Aorta (tissue), 5 donors: ENCODE data around the gene ZNF662. TPM values are rescaled to one million over a fixed set of nuclear protein-coding genes. Genes with fewer than 3 reads are reported as not detected.

Experiments used
- ATAC-seq: fragments of 200-7000 bp; cut with Tn5 transposase; one replicate; pipeline ENCODE4 v1.9.1; 2022; ENCODE audit warnings: moderate library complexity; ENCODE audit not compliant: low FRiP score
- DNase-seq, 2 donors: peaks; one replicate each; pipeline ENCODE4 v3.0.0-alpha.2; 2020
- H3K27ac ChIP-seq, 2 donors: one replicate each; pipeline ENCODE4 v1.5.1; 2013; ENCODE audit warnings: low read length in 2 of 2, mild to moderate bottlenecking in 2 of 2, moderate library complexity in 2 of 2, control low read depth in 1 of 2, inconsistent platforms in 1 of 2, low read depth in 1 of 2
- H3K27me3 ChIP-seq, 2 donors: one replicate each; pipeline ENCODE4 v1.6.1; 2013; ENCODE audit warnings: control low read depth in 1 of 2, low read length in 1 of 2, mild to moderate bottlenecking in 1 of 2, moderate library complexity in 1 of 2; ENCODE audit not compliant: insufficient read depth in 2 of 2, control insufficient read depth in 1 of 2
- H3K36me3 ChIP-seq, 2 donors: one replicate each; pipeline ENCODE4 v1.6.1; 2013; ENCODE audit warnings: control low read depth in 1 of 2, low read length in 1 of 2, mild to moderate bottlenecking in 1 of 2; ENCODE audit not compliant: insufficient read depth in 2 of 2, control insufficient read depth in 1 of 2
- H3K4me1 ChIP-seq, 2 donors: one replicate each; pipeline ENCODE4 v1.6.1; 2013; ENCODE audit warnings: low read length in 2 of 2, control low read depth in 1 of 2, mild to moderate bottlenecking in 1 of 2, moderate library complexity in 1 of 2; ENCODE audit not compliant: insufficient read depth in 2 of 2, control insufficient read depth in 1 of 2
- H3K4me3 ChIP-seq, 2 donors: one replicate each; pipeline ENCODE4 v1.5.1; 2013; ENCODE audit warnings: low read length in 2 of 2, control low read depth in 1 of 2, mild to moderate bottlenecking in 1 of 2
- H3K9me3 ChIP-seq: one replicate; pipeline ENCODE4 v1.6.1; 2013; ENCODE audit warnings: mild to moderate bottlenecking, low read length; ENCODE audit not compliant: control insufficient read depth
- WGBS, 2 donors: extraction: QIAGEN DNeasy Blood & Tissue Kit; methylation state at CpG; one replicate each; pipeline ENCODE4 v1.1.7; 2013; 5-methylcytosine and 5-hydroxymethylcytosine counted together
- intact Hi-C, 2 donors: fragments of 100-400 bp; cut with DNase I; formaldehyde crosslinking; loops; one replicate each; pipeline versions ENCODE4 v1.14.2 to v1.15.0; 2022
- polyA plus RNA-seq, 2 donors: library from polyadenylated mRNA; stranded (reverse); fragments of 200-250 nt; gene quantifications; one replicate each; pipeline ENCODE4 v1.2.3, GENCODE V29; 2013
- total RNA-seq, 2 donors: library from RNA; stranded (reverse); fragmentation: NEBNext Ultra II Directional; extraction: Animal tissue kit (Norgen Biotek cat#: 25700); gene quantifications; one replicate each; pipeline ENCODE4 v1.2.1, GENCODE V29; 2021
- donor health status: healthy with polysubstance abuse.
- donor health status: Bipolar disorder and iron deficiency.
- donor health status: DM: no; HTN: no; CAD: no.
- donor health status: DM: no; HTN: no; CAD: no.
- donor health status: DM: yes; HTN: yes; CAD: no.

ZNF662 gene
- total and polyA plus RNA-seq, 4 donors, result 1.0 to 18.1 (median 11.4) TPM

DNA sequence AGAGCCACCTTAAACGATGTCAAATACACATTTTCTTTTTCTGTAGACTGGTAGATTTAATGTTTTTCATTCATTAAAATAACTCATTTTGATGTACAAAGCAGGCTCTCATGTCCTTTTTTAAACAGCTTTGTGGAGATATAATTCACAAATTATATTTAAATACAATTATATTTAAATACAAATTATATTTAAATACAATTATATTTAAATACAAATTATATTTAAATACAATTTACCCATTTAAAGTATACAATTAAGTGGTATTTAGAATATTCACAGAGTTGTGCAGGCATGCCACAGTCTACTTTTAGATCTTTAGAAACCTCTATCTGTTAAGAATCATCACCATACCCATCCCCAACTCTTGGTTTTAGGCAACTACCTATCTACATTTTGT lies 36.8 kb downstream of the ZNF662 start:
- H3K27me3 ChIP-seq, result no peaks in the 10 kb centered on the region
- no peak for ATAC-seq
- H3K4me3 ChIP-seq, result no peak overlapping the region
- no peaks in the 10 kb centered on the region for H3K9me3 ChIP-seq
- peaks cover 0 to 2% of the 10 kb centered on the region in 2 donors for H3K36me3 ChIP-seq
- H3K27ac ChIP-seq, result no peak overlapping the region
- no peak for DNase-seq
- 75 to 86% methylated on average over 1 of the region's 1 CpG for WGBS, 2 donors
- intact Hi-C loops, result no loop called here
- H3K4me1 ChIP-seq, result no peaks in the 10 kb centered on the region

DNA sequence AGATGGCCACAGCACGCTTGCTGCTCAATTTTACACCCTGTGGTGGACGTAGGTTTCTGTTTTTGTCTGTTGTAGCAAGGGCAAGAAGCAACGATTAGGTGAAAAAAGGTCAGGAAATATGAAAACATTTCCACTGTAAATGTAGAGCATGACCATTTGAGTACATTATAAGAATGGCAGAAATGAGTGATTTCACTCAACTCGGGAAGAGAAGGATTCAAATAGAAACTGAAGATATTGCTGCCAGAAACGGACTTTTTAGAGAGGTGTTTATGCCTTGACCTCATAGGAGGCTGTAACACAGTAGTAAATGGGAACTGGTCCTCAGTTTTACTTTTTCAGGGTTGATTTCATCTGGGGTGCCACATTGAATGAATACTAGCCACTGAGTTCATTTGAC lies 40.1 kb downstream of the ZNF662 start:
- Histone ChIP-seq H3K27ac (no peak overlapping the region), H3K27me3 (no peaks in the 10 kb centered on the region), H3K4me1 (no peaks in the 10 kb centered on the region), H3K9me3 (no peaks in the 10 kb centered on the region), H3K36me3 (peaks cover 0 to 2% of the 10 kb centered on the region in 2 donors), H3K4me3 (no peak overlapping the region)
- WGBS, 2 donors, result 80 to 82% methylated on average over 5 of the region's 5 CpGs
- intact Hi-C loops, result no loop called here
- ATAC-seq (no peak), DNase-seq (no peak)

DNA sequence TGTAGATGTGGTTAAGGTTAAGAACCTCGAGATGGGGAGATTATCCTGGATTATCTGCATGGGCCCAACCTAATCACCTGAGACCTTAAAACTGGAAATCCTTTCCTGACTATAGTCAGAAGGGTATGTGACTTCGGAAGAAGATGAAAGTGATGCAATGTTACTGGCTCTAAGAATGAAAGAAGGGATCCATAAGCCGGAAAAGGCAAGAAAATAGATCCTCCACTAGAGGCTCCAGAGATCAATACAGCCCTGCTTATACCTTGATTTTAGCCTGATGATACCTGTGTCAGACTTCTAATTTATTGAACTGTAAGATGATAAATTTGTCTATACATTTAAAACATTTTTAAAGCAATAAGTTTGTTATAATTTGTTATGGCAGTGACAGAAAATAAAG lies 51.6 kb downstream of the ZNF662 start:
- Histone ChIP-seq H3K4me3 (no peak overlapping the region), H3K4me1 (no peaks in the 10 kb centered on the region), H3K9me3 (no peaks in the 10 kb centered on the region), H3K27me3 (no peaks in the 10 kb centered on the region), H3K27ac (no peak overlapping the region), H3K36me3 (no peaks in the 10 kb centered on the region)
- intact Hi-C loops, result no loop called here
- DNase-seq, result no peak
- WGBS, 2 donors, result 86 to 92% methylated on average over 3 of the region's 3 CpGs
- ATAC-seq, result no peak

GRCh38 chr3:42960282-42960681 lies 54.3 kb downstream of the ZNF662 start:
- intact Hi-C loops, result loop anchor here (2.0 to 10.0 kb wide), 3 partner anchors 145 to 535 kb away; partner anchors contain the start of gene POMGNT2 (in 1 of the 2)
- Histone ChIP-seq H3K27me3 (no peaks in the 10 kb centered on the region), H3K4me3 (no peak overlapping the region), H3K36me3 (no peaks in the 10 kb centered on the region), H3K4me1 (no peaks in the 10 kb centered on the region), H3K9me3 (no peaks in the 10 kb centered on the region), H3K27ac (no peak overlapping the region)
- no peak for ATAC-seq
- DNase-seq, result no peak
- WGBS, 2 donors, result 57 to 66% methylated on average over 5 of the region's 5 CpGs

- no peaks in the 10 kb centered on the region for H3K4me1 ChIP-seq
- DNase-seq (no peak), ATAC-seq (no peak)
- no peaks in the 10 kb centered on the region for H3K27me3 ChIP-seq
- intact Hi-C loops, result loop anchor here (2.0 to 10.0 kb wide), 3 partner anchors 144 to 534 kb away; partner anchors contain the start of gene POMGNT2 (in 1 of the 2)
- 87 to 91% methylated on average over 1 of the region's 1 CpG for WGBS, 2 donors
- H3K9me3 ChIP-seq, result no peaks in the 10 kb centered on the region
- no peak overlapping the region for H3K4me3 ChIP-seq
- H3K36me3 ChIP-seq, result no peaks in the 10 kb centered on the region
- H3K27ac ChIP-seq, result no peak overlapping the region
These were observed 54.8 kb downstream of the ZNF662 start for GRCh38 chr3:42960786-42961185.

DNA sequence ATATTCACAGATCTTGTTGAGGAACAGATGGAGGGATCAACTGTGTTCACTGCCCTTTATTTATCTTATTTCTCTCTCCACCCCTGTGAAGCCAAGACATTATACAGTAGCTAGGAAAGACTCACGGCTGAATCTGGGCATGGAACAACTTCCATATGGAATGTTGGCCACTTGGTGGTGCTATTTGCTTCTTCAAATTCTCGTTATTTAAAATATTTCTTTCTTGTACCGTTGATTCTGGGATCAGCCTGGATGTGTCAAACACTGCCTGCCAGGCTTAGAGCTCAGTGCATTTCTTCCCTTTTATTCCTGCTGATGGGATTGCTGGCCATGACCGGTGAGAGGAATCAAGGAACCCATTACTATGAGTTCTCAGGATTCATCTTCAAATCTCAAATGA lies 55.7 kb downstream of the ZNF662 start:
- Histone ChIP-seq H3K36me3 (no peaks in the 10 kb centered on the region), H3K4me1 (no peaks in the 10 kb centered on the region), H3K27ac (no peak overlapping the region), H3K27me3 (no peaks in the 10 kb centered on the region), H3K9me3 (no peaks in the 10 kb centered on the region), H3K4me3 (no peak overlapping the region)
- peak; percentile 69 for ATAC-seq
- 4 to 6% methylated on average over 4 of the region's 4 CpGs for whole genome bisulfite sequencing, 2 donors
- DNase-seq, result no peak
- intact Hi-C loops, result loop anchor here (2.0 to 10.0 kb wide), 3 partner anchors 143 to 533 kb away; partner anchors contain the start of gene POMGNT2 (in 1 of the 2)

- H3K9me3 ChIP-seq, result no peaks in the 10 kb centered on the region
- 66 to 73% methylated on average over 2 of the region's 2 CpGs for WGBS, 2 donors
These were observed 57.3 kb downstream of the ZNF662 start for GRCh38 chr3:42963269-42963668.

GRCh38 chr3:42964266-42964665 lies 58.3 kb downstream of the ZNF662 start:
- Histone ChIP-seq H3K27ac (no peak overlapping the region), H3K4me3 (no peak overlapping the region), H3K36me3 (no peaks in the 10 kb centered on the region), H3K9me3 (no peaks in the 10 kb centered on the region), H3K4me1 (no peaks in the 10 kb centered on the region), H3K27me3 (no peaks in the 10 kb centered on the region)
- WGBS, 2 donors, result 91 to 92% methylated on average over 4 of the region's 4 CpGs
- DNase-seq, result no peak
- no peak for ATAC-seq
- intact Hi-C loops, result loop anchor here (2.0 to 10.0 kb wide), 3 partner anchors 141 to 531 kb away; partner anchors contain the start of gene POMGNT2 (in 1 of the 2)

More at GRCh38 chr3:42963269-42963668, 57.3 kb downstream of the ZNF662 start:
- no peak overlapping the region for H3K27ac ChIP-seq
- ATAC-seq (no peak), DNase-seq (no peak)
- H3K27me3 ChIP-seq, result no peaks in the 10 kb centered on the region
- no peaks in the 10 kb centered on the region for H3K4me1 ChIP-seq
- no peaks in the 10 kb centered on the region for H3K36me3 ChIP-seq
- H3K4me3 ChIP-seq, result no peak overlapping the region
- intact Hi-C loops, result loop anchor here (10.0 kb wide), 2 partner anchors 142 to 532 kb away; partner anchors contain the start of gene POMGNT2 (in 1 of the 2)
